ENCODE results near the gene KCTD18.

Gene KCTD18

DNA sequence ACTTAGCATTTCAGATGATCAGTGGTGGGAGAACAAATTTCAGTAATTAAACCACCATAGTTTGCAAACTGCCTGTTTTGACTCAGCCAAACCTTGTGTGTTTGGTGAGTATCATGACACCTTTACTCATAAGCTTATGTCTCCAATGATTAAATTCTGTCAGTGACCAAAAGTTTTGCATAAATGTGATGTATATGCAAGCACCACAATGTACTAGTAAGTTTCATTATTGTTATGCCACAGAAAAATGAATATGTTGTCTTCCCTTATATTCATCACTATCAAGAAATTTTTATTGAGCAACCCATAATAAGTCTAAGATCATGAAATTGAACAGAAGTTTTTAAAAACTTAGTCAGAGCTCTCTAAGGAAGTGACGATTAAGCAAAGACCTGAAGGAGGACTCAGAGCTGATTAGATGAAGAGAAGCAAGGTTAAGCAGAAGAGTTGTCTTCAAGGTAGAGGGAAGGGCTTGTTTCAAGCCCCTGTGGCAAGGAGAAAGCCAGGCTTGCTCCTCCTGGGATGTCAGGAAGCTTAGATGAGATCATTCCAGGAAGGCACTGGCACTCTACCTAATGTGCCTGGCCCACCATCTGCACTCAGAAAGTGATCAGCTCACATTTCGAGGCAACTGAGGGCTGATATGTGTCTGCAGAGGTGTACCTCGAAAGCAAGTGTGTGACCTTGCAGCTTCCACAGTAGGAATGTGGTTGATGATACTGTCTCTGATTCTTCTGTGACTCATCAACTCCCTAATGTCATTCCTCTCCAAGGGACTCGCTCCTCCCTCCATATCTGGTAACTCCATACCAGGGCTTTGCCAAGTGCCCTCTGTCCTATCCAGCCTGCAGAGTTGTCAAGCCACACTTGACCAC is 54.7 kb downstream of the KCTD18 start:
- DNase-seq, result no peak

DNA sequence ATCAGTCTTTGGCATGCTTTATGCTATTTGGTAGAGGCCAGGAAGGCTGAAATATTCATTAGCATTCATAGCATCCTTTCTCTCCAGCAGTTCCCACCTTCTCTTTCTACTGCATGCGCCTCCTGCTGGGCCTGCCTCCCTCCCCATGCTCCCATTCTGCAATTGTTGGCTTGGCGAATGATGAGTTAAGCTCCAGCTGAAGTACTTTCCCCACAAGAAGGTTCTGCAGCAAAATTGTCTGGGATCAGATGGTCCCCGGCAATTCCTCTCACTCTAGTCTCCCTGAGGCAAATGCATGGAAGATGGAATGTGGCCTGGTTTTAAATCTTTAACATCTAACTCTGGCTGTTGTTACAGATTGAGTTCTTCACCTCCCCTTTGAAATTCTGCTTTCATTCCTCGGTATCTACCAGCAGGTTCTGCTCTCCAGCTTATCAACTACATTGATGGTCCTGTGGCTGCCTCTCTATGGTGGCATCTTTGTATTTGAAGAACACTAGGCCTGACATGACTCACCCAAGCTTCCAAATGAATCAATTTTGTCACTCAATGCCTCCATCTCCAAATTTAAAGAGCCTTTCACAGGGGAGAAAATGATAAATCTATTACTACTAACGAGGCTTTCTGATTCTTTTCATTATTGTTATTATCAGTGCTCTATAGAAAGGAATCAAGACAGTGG is 55.9 kb downstream of the KCTD18 start:
- DNase-seq, result no peak

GRCh38 chr2:200453142-200453852 is 56.6 kb downstream of the KCTD18 start:
- no peak for DNase-seq

DNA sequence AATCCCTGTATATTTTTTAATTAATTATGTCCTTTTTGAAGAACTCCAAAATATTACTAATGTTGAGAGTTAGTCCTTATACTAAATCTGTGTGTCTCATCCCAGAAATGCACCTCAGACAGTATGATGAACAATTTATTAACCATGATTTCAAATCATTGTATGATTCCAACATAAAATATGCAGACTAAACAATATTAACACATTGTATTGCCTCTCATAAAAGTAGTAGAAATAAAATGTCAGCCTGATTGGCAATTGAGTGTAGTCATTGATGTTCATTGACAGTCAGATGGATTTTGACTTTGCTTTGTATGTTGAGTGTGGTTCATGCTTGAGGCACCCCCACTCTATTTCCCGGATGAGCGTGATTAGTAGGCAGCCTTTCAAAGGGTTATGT is 57.5 kb downstream of the KCTD18 start:
- no peak for DNase-seq

- DNase-seq, result no peak
Observed at GRCh38 chr2:200451511-200451910, 58.4 kb downstream of the KCTD18 start.

DNA sequence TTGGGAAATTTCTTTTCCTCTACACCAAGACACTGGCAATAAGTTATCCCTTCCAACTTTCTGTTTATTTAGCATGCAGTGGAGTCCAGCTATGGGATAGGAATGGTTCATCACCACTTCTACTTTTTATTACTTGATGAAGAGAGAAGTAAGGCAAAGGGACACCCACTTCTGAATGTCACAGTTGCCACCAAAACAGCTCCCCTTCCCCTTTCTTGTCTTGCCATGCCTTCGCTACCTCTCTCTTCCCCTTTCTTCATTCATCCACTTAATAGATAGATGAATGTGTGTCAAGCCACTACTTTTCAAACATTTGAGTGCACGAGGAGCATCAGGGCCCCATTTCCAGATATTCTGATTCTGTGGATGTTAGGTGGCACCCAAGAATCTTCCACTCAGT is 59.6 kb downstream of the KCTD18 start:
- peak; percentile 11 to 29 for DNase-seq

DNA sequence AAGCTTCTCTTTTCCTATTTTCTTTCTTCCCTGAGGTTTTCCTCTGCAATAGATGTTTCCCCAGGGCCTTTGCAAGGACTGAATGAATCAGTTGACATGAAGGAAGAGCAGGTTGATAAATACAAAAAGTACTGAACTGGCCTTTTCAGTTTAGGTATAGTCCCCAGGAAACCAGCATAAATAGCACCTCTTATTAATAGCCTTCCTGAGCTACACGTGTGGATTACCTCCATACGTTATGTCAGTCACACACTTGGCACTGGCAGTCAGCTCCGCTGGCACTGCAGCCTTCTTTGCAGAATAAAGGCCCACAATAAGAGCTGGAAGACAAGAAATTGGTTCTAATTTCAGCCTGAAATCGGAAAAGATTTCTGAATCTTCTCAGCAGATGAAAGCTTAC is 60.7 kb downstream of the KCTD18 start:
- DNase-seq, result no peak

DNA sequence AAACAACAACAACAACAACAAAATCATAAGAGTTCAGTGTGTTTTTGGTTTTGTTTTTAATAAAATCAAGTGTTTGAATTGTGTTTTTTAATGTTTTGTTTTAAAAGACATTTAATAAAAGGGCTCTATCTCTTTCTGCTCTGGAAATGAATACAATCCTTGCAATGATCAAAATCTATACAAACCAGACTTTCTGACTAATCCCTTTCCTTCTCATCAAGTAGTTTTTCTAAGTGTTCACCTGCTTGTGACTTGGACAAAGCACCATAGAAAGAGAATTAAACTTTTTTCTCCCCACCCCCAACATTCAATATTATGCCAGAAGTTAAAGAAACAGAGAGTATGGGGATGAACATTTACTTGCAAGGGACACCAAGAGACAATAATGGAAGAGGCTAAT is 61.4 kb downstream of the KCTD18 start:
- DNase-seq, result no peak

DNA sequence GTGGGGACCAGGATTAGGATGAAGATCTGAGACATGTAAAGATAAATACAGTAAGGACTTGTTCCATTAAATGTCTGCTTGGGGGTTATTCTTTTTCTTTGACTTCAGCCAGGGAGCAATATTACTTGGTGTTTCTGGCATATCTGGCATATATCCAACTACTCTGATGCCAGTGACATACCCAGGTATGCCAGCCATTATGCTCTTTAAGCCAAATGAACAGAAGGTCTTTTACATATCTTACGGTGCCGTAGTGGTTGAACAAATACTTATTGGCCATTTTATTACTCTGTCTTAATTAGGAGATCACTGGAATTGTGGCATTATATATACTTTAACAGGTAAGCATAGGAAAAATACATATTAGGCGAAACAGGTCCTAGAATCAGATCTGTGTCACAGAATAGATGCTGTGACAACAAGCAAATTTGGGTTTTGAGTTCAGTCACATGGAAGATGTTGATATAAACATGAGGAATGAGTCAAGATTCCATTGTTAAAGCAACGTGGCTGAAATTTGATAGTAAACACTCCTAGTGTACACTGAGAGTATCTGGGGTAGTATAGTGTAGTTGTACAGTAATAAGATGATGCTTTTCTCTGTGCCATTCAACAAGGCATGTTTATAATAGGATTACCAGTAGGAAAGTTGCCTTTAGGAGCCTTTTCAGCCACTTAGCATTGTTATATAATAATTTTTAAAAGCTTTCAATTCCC is 62.6 kb downstream of the KCTD18 start:
- DNase-seq, result no peak

GRCh38 chr2:200446612-200447011 is 63.3 kb downstream of the KCTD18 start:
- no peak for DNase-seq

GRCh38 chr2:200445284-200445683 is 64.6 kb downstream of the KCTD18 start:
- DNase-seq, result no peak

- no peak for DNase-seq
Observed at GRCh38 chr2:200444530-200444929, 65.3 kb downstream of the KCTD18 start.

- DNase-seq, result no peak
Observed at GRCh38 chr2:200443916-200444315, 66.0 kb downstream of the KCTD18 start.

GRCh38 chr2:200443376-200443775 is 66.5 kb downstream of the KCTD18 start:
- no peak for DNase-seq

GRCh38 chr2:200442471-200442870 is 67.4 kb downstream of the KCTD18 start:
- DNase-seq, result no peak

DNA sequence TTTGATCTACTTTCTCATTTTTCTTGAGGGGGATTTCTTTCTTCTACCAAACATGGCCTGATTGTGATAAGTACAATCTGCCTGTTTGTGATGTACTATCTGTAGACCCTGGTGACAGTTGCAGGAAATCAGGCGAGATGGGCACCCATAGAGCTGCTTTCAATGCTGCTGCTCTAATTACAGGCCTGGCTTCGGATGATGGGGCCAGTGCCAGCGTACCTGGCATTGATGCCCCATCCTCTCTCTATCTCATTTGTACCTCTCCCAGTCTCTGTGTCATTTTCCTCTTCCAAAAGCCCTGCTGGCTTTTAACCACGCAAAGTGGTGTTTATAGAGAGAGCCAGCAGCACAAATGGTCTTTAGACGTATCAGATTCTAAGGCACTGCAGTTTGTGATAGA is 69.9 kb downstream of the KCTD18 start:
- DNase-seq, result no peak
